ENCODE data around the gene FRAS1.

Gene FRAS1

DNA sequence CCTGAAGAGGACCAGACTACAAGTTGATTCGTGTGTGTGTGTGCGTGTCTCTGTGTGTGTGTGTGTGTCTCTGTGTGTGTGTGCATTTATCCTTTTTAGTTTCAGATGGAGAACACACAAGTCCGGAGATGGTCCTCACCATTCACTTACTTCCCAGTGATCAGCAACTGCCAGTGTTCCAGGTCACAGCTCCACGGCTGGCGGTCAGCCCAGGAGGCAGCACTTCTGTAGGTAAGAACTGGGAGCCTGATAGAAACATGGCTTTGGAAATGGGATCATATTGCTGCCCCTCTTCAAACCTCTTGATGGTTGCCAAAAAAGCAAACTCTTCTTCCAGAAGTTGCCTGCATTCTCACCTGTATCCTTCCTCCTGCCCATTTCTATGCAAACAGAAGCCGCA lies 371.9 kb downstream of the FRAS1 start:
- H3K4me1 ChIP-seq (ENCODE audit: control insufficient read depth, insufficient read depth, low read length), result no peaks in the 10 kb centered on the region
- H3K4me3 ChIP-seq (ENCODE audit: low read depth, low read length), result no peak overlapping the region
- H3K9ac ChIP-seq (ENCODE audit: low read depth, low read length), result no peak overlapping the region
- H3K27ac ChIP-seq (ENCODE audit: low read depth, low read length), result no peak overlapping the region
- no peaks in the 10 kb centered on the region for H3K9me3 ChIP-seq (ENCODE audit: control insufficient read depth, insufficient read depth, low read length)
- H3K27me3 ChIP-seq (ENCODE audit: control insufficient read depth, insufficient read depth, low read length), result no peaks in the 10 kb centered on the region
- peaks cover 91% of the 10 kb centered on the region for H3K36me3 ChIP-seq (ENCODE audit: control insufficient read depth, insufficient read depth, low read length)

DNA sequence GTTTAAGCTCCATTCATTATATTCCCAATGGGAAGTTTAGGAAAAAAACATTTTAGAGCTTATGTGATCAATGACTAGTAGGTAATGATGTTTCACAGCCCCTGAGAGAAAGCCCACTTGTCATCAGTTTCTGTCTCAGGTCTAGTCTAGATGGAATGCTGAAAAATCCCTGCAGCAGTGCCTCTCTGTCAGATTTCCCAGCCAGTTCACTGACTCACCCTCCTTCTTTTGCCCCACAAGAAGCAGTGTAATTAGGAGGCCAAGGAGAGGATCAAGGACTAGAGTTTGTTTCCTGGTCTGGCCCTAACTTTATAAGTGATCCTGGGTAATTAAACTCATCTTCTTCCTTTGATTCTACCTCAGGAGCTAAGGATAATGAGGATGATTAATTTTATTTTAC lies 375.8 kb downstream of the FRAS1 start:
- no peak overlapping the region for H3K4me3 ChIP-seq (ENCODE audit: low read depth, low read length)
- no peaks in the 10 kb centered on the region for H3K4me1 ChIP-seq (ENCODE audit: control insufficient read depth, insufficient read depth, low read length)
- no peak overlapping the region for H3K9ac ChIP-seq (ENCODE audit: low read depth, low read length)
- H3K27me3 ChIP-seq (ENCODE audit: control insufficient read depth, insufficient read depth, low read length), result no peaks in the 10 kb centered on the region
- peaks cover 53% of the 10 kb centered on the region for H3K36me3 ChIP-seq (ENCODE audit: control insufficient read depth, insufficient read depth, low read length)
- no peak overlapping the region for H3K27ac ChIP-seq (ENCODE audit: low read depth, low read length)
- no peaks in the 10 kb centered on the region for H3K9me3 ChIP-seq (ENCODE audit: control insufficient read depth, insufficient read depth, low read length)

DNA sequence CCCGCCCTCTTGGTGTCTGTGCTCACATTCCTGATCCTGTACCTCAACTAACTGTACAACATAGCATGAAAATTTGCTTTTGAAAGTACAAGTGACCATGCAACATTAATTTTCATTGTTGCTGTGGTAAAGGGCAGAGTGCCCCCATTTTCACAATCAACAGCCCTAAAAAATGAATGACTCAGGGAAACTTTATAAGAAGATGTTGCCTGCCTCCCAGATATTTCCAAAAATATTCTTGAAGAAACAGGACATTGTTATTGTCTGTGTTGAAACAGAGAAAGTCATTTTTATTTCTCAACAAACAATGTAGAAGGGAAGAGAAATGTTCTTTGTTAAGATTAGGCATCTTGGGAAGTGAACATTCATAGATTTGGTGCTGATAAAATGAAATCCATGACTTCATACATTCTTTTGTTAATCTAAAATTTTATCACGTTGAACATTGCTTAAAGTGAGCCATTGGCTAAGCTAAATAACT lies 380.5 kb downstream of the FRAS1 start:
- no peaks in the 10 kb centered on the region for H3K9me3 ChIP-seq (ENCODE audit: control insufficient read depth, insufficient read depth, low read length)
- no peaks in the 10 kb centered on the region for H3K27me3 ChIP-seq (ENCODE audit: control insufficient read depth, insufficient read depth, low read length)
- H3K4me3 ChIP-seq (ENCODE audit: low read depth, low read length), result no peak overlapping the region
- peaks cover 49% of the 10 kb centered on the region for H3K36me3 ChIP-seq (ENCODE audit: control insufficient read depth, insufficient read depth, low read length)
- no peak overlapping the region for H3K27ac ChIP-seq (ENCODE audit: low read depth, low read length)
- H3K9ac ChIP-seq (ENCODE audit: low read depth, low read length), result no peak overlapping the region
- no peaks in the 10 kb centered on the region for H3K4me1 ChIP-seq (ENCODE audit: control insufficient read depth, insufficient read depth, low read length)

DNA sequence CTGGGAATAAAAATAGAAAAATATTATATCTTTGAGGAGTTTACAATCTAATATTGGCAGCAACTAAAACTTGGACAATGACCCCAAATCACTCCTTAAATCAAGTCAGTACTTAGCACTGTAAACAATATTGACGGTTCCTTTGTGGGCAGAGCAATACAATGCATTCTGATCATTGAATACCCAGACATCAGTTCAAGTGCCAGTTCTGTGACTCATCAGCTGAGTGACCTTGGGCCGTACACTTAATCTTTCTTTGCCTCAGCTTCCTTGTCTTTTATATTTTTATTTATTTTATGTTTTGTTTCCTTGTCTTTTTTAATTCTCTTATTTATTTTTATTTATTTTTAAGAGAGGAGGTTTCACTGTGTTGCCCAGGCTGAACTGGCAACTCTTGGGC lies 382.2 kb downstream of the FRAS1 start:
- H3K27ac ChIP-seq (ENCODE audit: low read depth, low read length), result no peak overlapping the region
- H3K4me3 ChIP-seq (ENCODE audit: low read depth, low read length), result no peak overlapping the region
- no peaks in the 10 kb centered on the region for H3K27me3 ChIP-seq (ENCODE audit: control insufficient read depth, insufficient read depth, low read length)
- H3K4me1 ChIP-seq (ENCODE audit: control insufficient read depth, insufficient read depth, low read length), result no peaks in the 10 kb centered on the region
- peaks cover 51% of the 10 kb centered on the region for H3K36me3 ChIP-seq (ENCODE audit: control insufficient read depth, insufficient read depth, low read length)
- H3K9me3 ChIP-seq (ENCODE audit: control insufficient read depth, insufficient read depth, low read length), result no peaks in the 10 kb centered on the region
- H3K9ac ChIP-seq (ENCODE audit: low read depth, low read length), result no peak overlapping the region

DNA sequence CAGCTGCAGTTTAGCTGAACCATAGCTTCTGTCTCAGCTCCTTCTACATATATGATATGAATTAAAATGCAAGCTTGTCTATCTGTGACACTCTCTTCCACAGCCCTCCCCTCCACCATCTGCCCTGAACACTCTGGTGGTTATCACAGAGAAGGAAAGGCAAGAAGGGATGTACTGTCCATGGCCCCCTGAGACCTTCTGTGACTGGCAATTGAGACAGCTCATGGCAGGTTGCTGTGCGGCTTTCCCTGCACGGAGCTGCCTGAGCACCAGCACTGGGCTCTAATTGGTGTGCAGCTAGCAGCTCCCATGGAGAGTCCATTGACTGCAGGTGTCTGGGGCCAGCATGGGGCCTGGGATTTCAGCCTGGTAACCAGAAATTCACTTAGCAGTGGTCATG lies 384.6 kb downstream of the FRAS1 start:
- no peaks in the 10 kb centered on the region for H3K9me3 ChIP-seq (ENCODE audit: control insufficient read depth, insufficient read depth, low read length)
- H3K4me3 ChIP-seq (ENCODE audit: low read depth, low read length), result no peak overlapping the region
- no peaks in the 10 kb centered on the region for H3K4me1 ChIP-seq (ENCODE audit: control insufficient read depth, insufficient read depth, low read length)
- H3K27me3 ChIP-seq (ENCODE audit: control insufficient read depth, insufficient read depth, low read length), result no peaks in the 10 kb centered on the region
- H3K36me3 ChIP-seq (ENCODE audit: control insufficient read depth, insufficient read depth, low read length), result peaks cover 74% of the 10 kb centered on the region
- no peak overlapping the region for H3K9ac ChIP-seq (ENCODE audit: low read depth, low read length)
- H3K27ac ChIP-seq (ENCODE audit: low read depth, low read length), result no peak overlapping the region

DNA sequence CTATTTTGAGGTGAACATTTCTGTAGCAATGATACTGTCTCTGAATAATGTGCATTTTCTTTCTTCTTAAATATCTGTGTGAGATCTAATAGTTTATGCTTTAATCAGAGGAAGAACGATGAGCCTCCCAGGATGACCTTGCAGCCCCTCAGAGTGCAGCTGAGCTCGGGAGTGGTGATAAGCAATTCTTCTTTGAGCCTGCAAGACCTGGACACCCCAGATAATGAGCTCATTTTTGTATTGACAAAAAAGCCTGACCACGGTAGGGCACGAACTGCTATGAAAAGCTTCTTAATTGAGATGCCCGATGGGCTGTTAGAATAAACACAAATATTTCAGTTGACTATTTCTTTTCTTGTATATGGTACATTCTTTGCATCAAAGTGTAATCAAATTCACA lies 389.5 kb downstream of the FRAS1 start:
- Histone ChIP-seq H3K36me3 (ENCODE audit: control insufficient read depth, insufficient read depth, low read length) (peaks cover 93% of the 10 kb centered on the region), H3K27ac (ENCODE audit: low read depth, low read length) (no peak overlapping the region), H3K9ac (ENCODE audit: low read depth, low read length) (no peak overlapping the region)

DNA sequence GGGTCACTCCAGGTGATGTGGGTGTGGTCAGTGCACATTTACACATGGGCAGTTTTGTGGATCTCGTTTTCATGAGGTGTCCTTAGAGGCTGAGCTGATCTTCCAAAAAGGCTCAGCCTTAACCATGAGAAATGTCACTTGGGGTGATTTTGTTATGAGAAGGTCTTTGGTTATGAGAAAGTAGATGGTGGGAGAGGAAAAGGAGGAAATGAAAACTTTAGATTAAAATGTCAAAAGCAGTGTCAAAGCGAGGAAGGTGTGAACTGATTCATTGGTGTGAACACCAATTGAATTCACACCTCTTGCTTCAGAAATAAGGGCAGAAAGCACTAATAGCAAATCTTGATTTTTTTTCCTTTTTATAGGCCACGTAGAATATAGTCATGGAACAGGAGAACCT lies 394.3 kb downstream of the FRAS1 start:
- Histone ChIP-seq H3K4me1 (ENCODE audit: control insufficient read depth, insufficient read depth, low read length) (no peaks in the 10 kb centered on the region), H3K27ac (ENCODE audit: low read depth, low read length) (no peak overlapping the region), H3K36me3 (ENCODE audit: control insufficient read depth, insufficient read depth, low read length) (peaks cover 95% of the 10 kb centered on the region), H3K4me3 (ENCODE audit: low read depth, low read length) (no peak overlapping the region), H3K9me3 (ENCODE audit: control insufficient read depth, insufficient read depth, low read length) (no peaks in the 10 kb centered on the region), H3K9ac (ENCODE audit: low read depth, low read length) (no peak overlapping the region), H3K27me3 (ENCODE audit: control insufficient read depth, insufficient read depth, low read length) (no peaks in the 10 kb centered on the region)

More for the DNA sequence above, 389.5 kb downstream of the FRAS1 start:
- Histone ChIP-seq H3K27me3 (ENCODE audit: control insufficient read depth, insufficient read depth, low read length) (no peaks in the 10 kb centered on the region), H3K9me3 (ENCODE audit: control insufficient read depth, insufficient read depth, low read length) (no peaks in the 10 kb centered on the region), H3K4me1 (ENCODE audit: control insufficient read depth, insufficient read depth, low read length) (no peaks in the 10 kb centered on the region), H3K4me3 (ENCODE audit: low read depth, low read length) (no peak overlapping the region)

DNA sequence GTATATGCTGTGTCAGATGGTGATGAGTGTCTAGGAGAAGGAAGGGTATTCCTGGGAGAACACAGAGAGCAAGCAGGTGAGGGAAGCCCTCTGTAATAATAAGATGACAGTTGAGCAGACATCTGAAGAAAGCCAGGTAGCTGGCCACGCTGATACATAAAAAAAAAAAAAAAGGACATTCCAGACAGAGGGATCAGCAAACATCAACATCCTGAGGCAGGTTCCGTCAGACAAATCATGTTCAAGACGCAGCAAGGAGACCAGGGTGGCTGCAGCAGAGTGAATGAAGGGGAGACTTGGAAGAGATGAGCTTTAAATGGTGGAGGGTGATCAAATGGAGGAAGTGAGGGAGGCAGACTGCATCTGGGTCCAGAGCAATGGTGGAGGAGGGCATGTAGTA lies 396.9 kb downstream of the FRAS1 start:
- H3K36me3 ChIP-seq (ENCODE audit: control insufficient read depth, insufficient read depth, low read length), result peaks cover 95% of the 10 kb centered on the region
- H3K9ac ChIP-seq (ENCODE audit: low read depth, low read length), result no peak overlapping the region
- H3K4me3 ChIP-seq (ENCODE audit: low read depth, low read length), result no peak overlapping the region
- no peaks in the 10 kb centered on the region for H3K4me1 ChIP-seq (ENCODE audit: control insufficient read depth, insufficient read depth, low read length)
- no peak overlapping the region for H3K27ac ChIP-seq (ENCODE audit: low read depth, low read length)
- no peaks in the 10 kb centered on the region for H3K9me3 ChIP-seq (ENCODE audit: control insufficient read depth, insufficient read depth, low read length)
- no peaks in the 10 kb centered on the region for H3K27me3 ChIP-seq (ENCODE audit: control insufficient read depth, insufficient read depth, low read length)

DNA sequence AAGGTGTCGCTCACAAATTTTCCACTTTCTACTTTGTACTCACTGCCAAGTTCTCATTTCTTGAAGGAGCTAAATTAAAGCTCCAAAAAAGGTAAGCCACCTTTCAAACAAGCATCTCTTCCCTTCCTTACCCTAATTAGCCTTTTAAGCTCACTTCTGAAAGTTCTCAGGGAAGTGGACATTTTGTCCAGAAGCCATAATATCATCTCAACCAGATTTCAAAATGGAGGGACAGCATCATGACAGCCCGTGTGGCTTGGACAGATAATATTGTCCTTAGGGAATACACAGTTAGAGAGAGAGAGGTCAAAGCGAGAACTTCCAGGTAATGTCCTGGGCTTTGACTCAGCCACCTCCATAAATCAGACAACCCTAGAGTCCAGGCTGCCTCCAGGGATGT lies 400.6 kb downstream of the FRAS1 start:
- Histone ChIP-seq H3K4me3 (ENCODE audit: low read depth, low read length) (no peak overlapping the region), H3K4me1 (ENCODE audit: control insufficient read depth, insufficient read depth, low read length) (no peaks in the 10 kb centered on the region), H3K27ac (ENCODE audit: low read depth, low read length) (no peak overlapping the region), H3K9ac (ENCODE audit: low read depth, low read length) (no peak overlapping the region), H3K9me3 (ENCODE audit: control insufficient read depth, insufficient read depth, low read length) (no peaks in the 10 kb centered on the region), H3K36me3 (ENCODE audit: control insufficient read depth, insufficient read depth, low read length) (peaks cover 91% of the 10 kb centered on the region), H3K27me3 (ENCODE audit: control insufficient read depth, insufficient read depth, low read length) (no peaks in the 10 kb centered on the region)

DNA sequence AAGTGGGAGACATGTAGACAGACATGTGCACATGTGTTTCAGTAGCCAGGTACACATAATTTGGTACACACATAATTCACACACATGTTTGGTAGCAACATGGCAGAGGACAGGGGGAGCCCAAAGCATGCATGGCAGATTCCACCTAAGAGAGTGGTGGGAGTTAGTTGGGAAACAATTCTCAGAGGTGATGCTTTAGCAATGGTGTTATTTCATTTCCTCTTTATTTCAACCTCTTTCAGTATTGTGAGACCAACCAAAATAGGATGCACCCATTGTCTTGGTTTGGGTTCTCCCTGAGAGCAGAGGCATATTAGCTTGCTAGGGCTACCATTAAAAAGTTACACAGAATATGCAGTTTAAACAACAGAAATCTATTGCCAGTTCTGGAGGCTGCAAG lies 402.2 kb downstream of the FRAS1 start:
- no peaks in the 10 kb centered on the region for H3K27me3 ChIP-seq (ENCODE audit: control insufficient read depth, insufficient read depth, low read length)
- no peaks in the 10 kb centered on the region for H3K9me3 ChIP-seq (ENCODE audit: control insufficient read depth, insufficient read depth, low read length)
- H3K4me3 ChIP-seq (ENCODE audit: low read depth, low read length), result no peak overlapping the region
- no peaks in the 10 kb centered on the region for H3K4me1 ChIP-seq (ENCODE audit: control insufficient read depth, insufficient read depth, low read length)
- H3K9ac ChIP-seq (ENCODE audit: low read depth, low read length), result no peak overlapping the region
- H3K36me3 ChIP-seq (ENCODE audit: control insufficient read depth, insufficient read depth, low read length), result peaks cover 91% of the 10 kb centered on the region
- no peak overlapping the region for H3K27ac ChIP-seq (ENCODE audit: low read depth, low read length)

DNA sequence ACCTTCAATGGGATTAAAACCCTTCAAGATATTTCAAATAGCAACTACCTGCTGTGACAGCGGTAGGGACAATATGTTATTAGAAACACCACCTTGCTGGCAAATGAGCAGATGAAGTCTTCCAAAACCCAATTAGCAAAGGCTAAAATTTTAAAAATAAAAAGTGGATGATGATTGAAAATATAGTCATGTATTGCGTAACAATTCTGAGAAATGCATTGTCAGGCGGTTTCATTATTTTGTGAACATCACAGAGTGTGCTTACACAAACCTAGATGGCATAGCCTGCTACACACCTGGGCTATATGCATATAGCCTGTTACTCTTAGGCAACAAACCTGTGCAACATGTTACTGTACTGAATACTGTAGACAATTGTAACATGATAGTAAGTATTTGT lies 403.2 kb downstream of the FRAS1 start:
- Histone ChIP-seq H3K4me3 (ENCODE audit: low read depth, low read length) (no peak overlapping the region), H3K27me3 (ENCODE audit: control insufficient read depth, insufficient read depth, low read length) (no peaks in the 10 kb centered on the region), H3K36me3 (ENCODE audit: control insufficient read depth, insufficient read depth, low read length) (peaks cover 91% of the 10 kb centered on the region), H3K4me1 (ENCODE audit: control insufficient read depth, insufficient read depth, low read length) (no peaks in the 10 kb centered on the region), H3K9ac (ENCODE audit: low read depth, low read length) (no peak overlapping the region), H3K27ac (ENCODE audit: low read depth, low read length) (no peak overlapping the region), H3K9me3 (ENCODE audit: control insufficient read depth, insufficient read depth, low read length) (no peaks in the 10 kb centered on the region)

DNA sequence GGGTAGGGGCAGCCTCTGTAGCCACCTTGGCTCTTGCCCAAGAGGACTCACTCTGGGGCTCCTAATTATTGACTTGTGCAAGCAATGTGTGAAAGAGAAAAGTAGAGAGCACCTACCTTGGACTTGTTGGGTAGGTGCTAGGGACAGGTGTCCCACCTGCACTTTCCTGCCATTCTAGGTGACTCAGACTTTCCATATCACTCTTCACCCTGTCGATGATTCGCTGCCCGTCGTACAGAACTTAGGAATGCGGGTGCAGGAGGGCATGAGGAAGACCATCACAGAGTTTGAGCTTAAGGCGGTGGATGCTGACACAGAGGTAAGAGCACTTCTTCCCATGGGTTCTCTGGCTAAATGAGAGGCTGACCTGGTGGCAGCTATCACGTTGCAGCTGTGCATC lies 407.1 kb downstream of the FRAS1 start:
- Histone ChIP-seq H3K9ac (ENCODE audit: low read depth, low read length) (no peak overlapping the region), H3K27ac (ENCODE audit: low read depth, low read length) (no peak overlapping the region), H3K4me1 (ENCODE audit: control insufficient read depth, insufficient read depth, low read length) (no peaks in the 10 kb centered on the region), H3K4me3 (ENCODE audit: low read depth, low read length) (no peak overlapping the region), H3K9me3 (ENCODE audit: control insufficient read depth, insufficient read depth, low read length) (no peaks in the 10 kb centered on the region), H3K27me3 (ENCODE audit: control insufficient read depth, insufficient read depth, low read length) (no peaks in the 10 kb centered on the region), H3K36me3 (ENCODE audit: control insufficient read depth, insufficient read depth, low read length) (peaks cover 90% of the 10 kb centered on the region)

All from HUES48 (cell line).